ENCODE results near the gene NCLN. TPM values are rescaled to one million over a fixed set of nuclear protein-coding genes. Genes with fewer than 3 reads are reported as not detected.

Gene NCLN
- total RNA-seq, 1 experiment from 2014 or later, result 74.7 TPM

- H3K4me3 ChIP-seq (ENCODE audit: low read length), result peak overlapping the region; percentile 96
Measured at GRCh38 chr19:3187662-3188511, 2.2 kb downstream of the NCLN start.

GRCh38 chr19:3188627-3189596 lies 3.2 kb downstream of the NCLN start:
- Histone ChIP-seq H3K27ac (ENCODE audit: low read length) (no peak overlapping the region), H3K4me3 (ENCODE audit: low read length) (no peak overlapping the region), H3K9me3 (ENCODE audit: low read length) (no peaks in the 10 kb centered on the region), H3K4me1 (ENCODE audit: insufficient read depth, low read length) (peaks cover 10% of the 10 kb centered on the region), H3K9ac (ENCODE audit: low read length) (no peak overlapping the region), H4K20me1 (ENCODE audit: low read length) (peaks cover 16% of the 10 kb centered on the region), H3K79me2 (ENCODE audit: low read length) (peaks cover 72% of the 10 kb centered on the region), H3K9me2 (replicated peaks; ENCODE audit: low read length) (no peaks in the 10 kb centered on the region), H3K27me3 (ENCODE audit: low read length) (no peaks in the 10 kb centered on the region), H3F3A (ENCODE audit: low read length, unreplicated experiment) (no peaks in the 10 kb centered on the region), H3K4me2 (ENCODE audit: low read length) (no peak overlapping the region), H3K36me3 (ENCODE audit: low read depth, low read length) (no peaks in the 10 kb centered on the region; the same call in 1 of the 2 replicates), H2AFZ (ENCODE audit: low read length) (no peak overlapping the region)
- BruUV-seq (replicated peaks), result no TSS peak
- CTCF ChIA-PET, result no interaction called here
- POLR2A ChIA-PET (ENCODE audit: unreplicated experiment), result no interaction called here
- TF ChIP-seq EZH2phosphoT487 (IDR thresholded peaks at IDR 0.05; ENCODE audit: borderline replicate concordance, low read length), result no peak
- no peak for TF ChIP-seq CTCF (conservative IDR thresholded peaks at IDR 0.05; ENCODE audit: low read depth, low read length)
- no peak for TF ChIP-seq EZH2 (IDR thresholded peaks at IDR 0.05; ENCODE audit: low read length, unreplicated experiment)
- DNase-seq (no peak), ATAC-seq (no peak)
- intact Hi-C loops (cut with micrococcal nuclease), result no loop called here

More at GRCh38 chr19:3187662-3188511, 2.2 kb downstream of the NCLN start:
- peaks cover 16% of the 10 kb centered on the region for H4K20me1 ChIP-seq (ENCODE audit: low read length)
- no peaks in the 10 kb centered on the region for H3K27me3 ChIP-seq (ENCODE audit: low read length)
- H3K36me3 ChIP-seq (ENCODE audit: low read depth, low read length), result no peaks in the 10 kb centered on the region
- peaks cover 66% of the 10 kb centered on the region for H3K79me2 ChIP-seq (ENCODE audit: low read length)
- H2AFZ ChIP-seq (ENCODE audit: low read length), result no peak overlapping the region
- no peaks in the 10 kb centered on the region for H3F3A ChIP-seq (ENCODE audit: low read length, unreplicated experiment)
- intact Hi-C loops (cut with micrococcal nuclease), result no loop called here
- no peaks in the 10 kb centered on the region for H3K9me2 ChIP-seq (replicated peaks; ENCODE audit: low read length)
- DNase-seq (no peak), ATAC-seq (no peak)
- H3K4me2 ChIP-seq (ENCODE audit: low read length), result peak overlapping the region; percentile 88
- 0 out of 2 replicates have a peak overlapping the region, but pooled peaks have one; percentile 97 for H3K9ac ChIP-seq (ENCODE audit: low read length)
- TSS peak; percentile 28 for BruUV-seq (replicated peaks)
- H3K27ac ChIP-seq (ENCODE audit: low read length), result no peak overlapping the region
- no peaks in the 10 kb centered on the region for H3K9me3 ChIP-seq (ENCODE audit: low read length)
- POLR2A ChIA-PET (ENCODE audit: unreplicated experiment), result no interaction called here
- peaks cover 10% of the 10 kb centered on the region for H3K4me1 ChIP-seq (ENCODE audit: insufficient read depth, low read length)
- TF ChIP-seq EZH2 (IDR thresholded peaks at IDR 0.05; ENCODE audit: low read length, unreplicated experiment) (no peak), CTCF (conservative IDR thresholded peaks at IDR 0.05; ENCODE audit: low read depth, low read length) (no peak), EZH2phosphoT487 (IDR thresholded peaks at IDR 0.05; ENCODE audit: borderline replicate concordance, low read length) (no peak)
- CTCF ChIA-PET, result no interaction called here

Data from PC-3 (cell line).